Loucy (cell line): ENCODE results near the gene FLVCR2.
A peak's percentile ranks its signal among the peaks of the same experiment; 100 is the strongest.

Source experiments
- H2AFZ ChIP-seq: fragments of 200-600 bp; sonication (generic); 2 replicates; pipeline ENCODE4 v1.6.0; 2016; ENCODE audit warnings: antibody characterized with exemption, mild to moderate bottlenecking, low read length, moderate library complexity
- H3F3A ChIP-seq: fragments of 200-600 bp; 2 replicates; pipeline ENCODE4 v1.6.0; 2016; ENCODE audit warnings: antibody characterized with exemption, low read depth, mild to moderate bottlenecking
- H3K27me3 ChIP-seq: fragments of 200-600 bp; sonication (generic); 2 replicates; pipeline ENCODE4 v1.6.1; 2014; ENCODE audit warnings: low read length, mild to moderate bottlenecking; ENCODE audit not compliant: insufficient read depth, poor library complexity, severe bottlenecking
- H3K36me3 ChIP-seq: fragments of 200-600 bp; sonication (generic); 2 replicates; pipeline ENCODE4 v1.6.1; 2016; ENCODE audit warnings: low read length; ENCODE audit not compliant: insufficient read depth
- H3K4me1 ChIP-seq: fragments of 200-600 bp; sonication (generic); 2 replicates; pipeline ENCODE4 v1.5.1; 2014; ENCODE audit warnings: low read length, mild to moderate bottlenecking; ENCODE audit not compliant: insufficient read depth, poor library complexity, severe bottlenecking
- H3K4me2 ChIP-seq: fragments of 200-600 bp; sonication (generic); 2 replicates; pipeline ENCODE4 v1.6.0; 2014; ENCODE audit warnings: antibody characterized with exemption, low read length, low read depth, mild to moderate bottlenecking; ENCODE audit not compliant: poor library complexity, severe bottlenecking
- H3K4me3 ChIP-seq: fragments of 200-600 bp; sonication (generic); 2 replicates; pipeline ENCODE4 v1.5.1; 2014; ENCODE audit warnings: low read length, mild to moderate bottlenecking, mixed read lengths; ENCODE audit not compliant: poor library complexity, severe bottlenecking
- H3K79me2 ChIP-seq: fragments of 200-600 bp; sonication (generic); 2 replicates; pipeline ENCODE4 v1.6.1; 2014; ENCODE audit warnings: low read length; ENCODE audit not compliant: insufficient read depth
- H3K9ac ChIP-seq: fragments of 200-600 bp; sonication (generic); 2 replicates; pipeline ENCODE4 v1.6.0; 2014; ENCODE audit warnings: mild to moderate bottlenecking, low read depth, low read length, moderate library complexity; ENCODE audit not compliant: poor library complexity, severe bottlenecking
- H3K9me2 ChIP-seq: fragments of 200-600 bp; sonication (generic); replicated peaks from 2 replicates; pipeline ENCODE4 v1.6.1; 2016; ENCODE audit warnings: low read depth, low read length, mixed read lengths
- H3K9me3 ChIP-seq: fragments of 200-600 bp; sonication (generic); 2 replicates; pipeline ENCODE4 v1.6.1; 2014; ENCODE audit warnings: mild to moderate bottlenecking, antibody characterized with exemption, low read length, low read depth; ENCODE audit not compliant: insufficient read depth
- H4K20me1 ChIP-seq: fragments of 200-600 bp; sonication (generic); 2 replicates; pipeline ENCODE4 v1.6.0; 2014; ENCODE audit warnings: antibody characterized with exemption, low read length, mild to moderate bottlenecking; ENCODE audit not compliant: insufficient read depth, poor library complexity, severe bottlenecking
- EZH2phosphoT487 ChIP-seq: fragments of 200-600 bp; IDR thresholded peaks from 2 replicates; pipeline ENCODE4 v1.6.1; 2018; ENCODE audit warnings: antibody characterized with exemption, mild to moderate bottlenecking, moderate library complexity, borderline replicate concordance
- TF ChIP-seq, protein P1 (sequence below): fragments of 200-600 bp; sonication (generic); conservative IDR thresholded peaks from 2 replicates; pipeline ENCODE4 v1.5.1; 2014; ENCODE audit warnings: mild to moderate bottlenecking, antibody characterized with exemption, low read length

FLVCR2 gene

DNA sequence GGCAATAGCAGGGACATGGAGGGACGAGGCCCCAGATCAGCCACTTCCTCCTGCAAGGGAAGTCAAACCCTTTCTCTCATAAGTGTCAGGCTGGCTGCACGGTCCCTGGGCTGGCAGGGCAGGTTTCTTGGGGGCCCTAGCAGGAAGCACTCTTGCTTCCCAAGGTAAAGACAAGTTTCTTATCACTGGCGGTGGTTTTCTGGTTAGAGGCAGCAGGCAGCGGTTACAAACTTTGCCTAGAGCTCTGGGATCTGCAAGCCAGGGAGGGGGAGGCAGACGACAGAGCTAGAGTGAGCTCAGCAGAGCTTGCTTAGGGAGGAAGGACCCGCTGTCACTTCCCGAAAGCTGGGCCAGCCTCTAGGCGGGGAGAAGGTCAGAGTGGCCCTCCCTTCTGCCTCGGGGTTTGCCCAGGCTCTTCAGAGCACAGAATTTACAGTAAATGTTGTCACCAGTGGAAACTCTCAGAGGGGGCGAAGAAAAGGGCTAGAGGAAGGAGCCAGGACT lies 35.8 kb upstream of the FLVCR2 start:
- Histone ChIP-seq H3K36me3 (peaks cover 16% of the 10 kb centered on the region; the same call in 1 of the 2 replicates), H3K4me1 (peaks cover 21% of the 10 kb centered on the region), H3K27me3 (no peaks in the 10 kb centered on the region), H3K4me3 (peak overlapping the region; percentile 73), H3F3A (peaks cover 12% of the 10 kb centered on the region), H3K9me2 (no peaks in the 10 kb centered on the region), H3K4me2 (peak overlapping the region; percentile 88), H3K9me3 (no peaks in the 10 kb centered on the region), H2AFZ (peak overlapping the region; percentile 61), H4K20me1 (no peaks in the 10 kb centered on the region), H3K79me2 (peaks cover 11% of the 10 kb centered on the region), H3K9ac (peak overlapping the region; percentile 64)
- TF ChIP-seq EZH2phosphoT487 = no peak
- TF ChIP-seq, protein P1, sequence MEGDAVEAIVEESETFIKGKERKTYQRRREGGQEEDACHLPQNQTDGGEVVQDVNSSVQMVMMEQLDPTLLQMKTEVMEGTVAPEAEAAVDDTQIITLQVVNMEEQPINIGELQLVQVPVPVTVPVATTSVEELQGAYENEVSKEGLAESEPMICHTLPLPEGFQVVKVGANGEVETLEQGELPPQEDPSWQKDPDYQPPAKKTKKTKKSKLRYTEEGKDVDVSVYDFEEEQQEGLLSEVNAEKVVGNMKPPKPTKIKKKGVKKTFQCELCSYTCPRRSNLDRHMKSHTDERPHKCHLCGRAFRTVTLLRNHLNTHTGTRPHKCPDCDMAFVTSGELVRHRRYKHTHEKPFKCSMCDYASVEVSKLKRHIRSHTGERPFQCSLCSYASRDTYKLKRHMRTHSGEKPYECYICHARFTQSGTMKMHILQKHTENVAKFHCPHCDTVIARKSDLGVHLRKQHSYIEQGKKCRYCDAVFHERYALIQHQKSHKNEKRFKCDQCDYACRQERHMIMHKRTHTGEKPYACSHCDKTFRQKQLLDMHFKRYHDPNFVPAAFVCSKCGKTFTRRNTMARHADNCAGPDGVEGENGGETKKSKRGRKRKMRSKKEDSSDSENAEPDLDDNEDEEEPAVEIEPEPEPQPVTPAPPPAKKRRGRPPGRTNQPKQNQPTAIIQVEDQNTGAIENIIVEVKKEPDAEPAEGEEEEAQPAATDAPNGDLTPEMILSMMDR = no peak

DNA sequence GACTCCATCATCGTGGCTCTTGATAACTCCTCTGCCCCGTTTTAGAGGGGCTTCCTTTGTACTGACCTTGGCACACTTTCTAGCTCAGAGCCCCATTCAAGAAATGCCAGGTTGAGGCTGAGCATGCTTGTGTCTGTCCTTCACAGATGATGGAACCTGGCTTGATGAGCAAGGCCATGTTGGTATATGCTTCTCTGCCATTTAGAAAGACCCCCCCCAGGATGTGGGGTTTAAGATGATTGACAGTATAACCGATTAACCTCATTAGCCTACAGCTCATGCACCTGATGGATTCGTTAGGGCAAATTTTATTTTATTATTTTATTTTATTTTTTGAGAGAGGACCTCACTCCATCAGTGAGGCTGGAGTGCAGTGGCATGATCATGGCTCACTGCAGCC lies 35.2 kb upstream of the FLVCR2 start:
- Histone ChIP-seq H3K9ac (peak overlapping the region; percentile 64), H3K4me3 (peak overlapping the region; percentile 73), H3K9me2 (no peaks in the 10 kb centered on the region), H3K4me2 (peak overlapping the region; percentile 88), H3K36me3 (peaks cover 22% of the 10 kb centered on the region; the same call in 1 of the 2 replicates), H3K79me2 (peaks cover 11% of the 10 kb centered on the region), H3K9me3 (no peaks in the 10 kb centered on the region), H4K20me1 (no peaks in the 10 kb centered on the region), H3K27me3 (no peaks in the 10 kb centered on the region), H3K4me1 (peaks cover 21% of the 10 kb centered on the region), H3F3A (peaks cover 12% of the 10 kb centered on the region), H2AFZ (peak overlapping the region; percentile 61; the same call in 1 of the 2 replicates)
- TF ChIP-seq, protein P1 = no peak
- TF ChIP-seq EZH2phosphoT487 = no peak

DNA sequence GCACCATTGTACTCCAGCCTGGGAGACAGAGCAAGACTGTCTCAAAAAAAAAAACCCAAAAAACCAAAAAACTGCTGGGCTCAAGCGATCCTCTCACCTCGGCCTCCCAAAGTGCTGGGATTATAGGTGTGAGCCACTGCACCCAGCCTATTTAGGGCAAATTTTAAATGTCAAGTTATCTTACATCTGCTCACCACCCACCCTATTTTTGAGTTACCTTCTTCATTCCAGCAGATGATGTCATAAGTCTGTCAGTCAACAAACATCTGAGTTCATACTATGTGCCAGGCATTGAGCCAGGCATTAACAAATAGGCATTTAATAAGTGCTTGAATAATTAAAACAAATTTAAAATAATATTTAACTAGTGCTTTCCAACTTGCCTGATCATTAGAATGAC lies 34.6 kb upstream of the FLVCR2 start:
- Histone ChIP-seq H3K9ac (peak overlapping the region; percentile 64), H3F3A (peaks cover 12% of the 10 kb centered on the region), H3K9me2 (no peaks in the 10 kb centered on the region), H3K9me3 (no peaks in the 10 kb centered on the region), H4K20me1 (no peaks in the 10 kb centered on the region), H3K4me2 (peak overlapping the region; percentile 88), H2AFZ (no peak overlapping the region), H3K4me3 (peak overlapping the region; percentile 73), H3K27me3 (no peaks in the 10 kb centered on the region), H3K36me3 (peaks cover 26% of the 10 kb centered on the region; the same call in 1 of the 2 replicates), H3K4me1 (peaks cover 21% of the 10 kb centered on the region), H3K79me2 (peaks cover 11% of the 10 kb centered on the region)
- TF ChIP-seq EZH2phosphoT487 = no peak

DNA sequence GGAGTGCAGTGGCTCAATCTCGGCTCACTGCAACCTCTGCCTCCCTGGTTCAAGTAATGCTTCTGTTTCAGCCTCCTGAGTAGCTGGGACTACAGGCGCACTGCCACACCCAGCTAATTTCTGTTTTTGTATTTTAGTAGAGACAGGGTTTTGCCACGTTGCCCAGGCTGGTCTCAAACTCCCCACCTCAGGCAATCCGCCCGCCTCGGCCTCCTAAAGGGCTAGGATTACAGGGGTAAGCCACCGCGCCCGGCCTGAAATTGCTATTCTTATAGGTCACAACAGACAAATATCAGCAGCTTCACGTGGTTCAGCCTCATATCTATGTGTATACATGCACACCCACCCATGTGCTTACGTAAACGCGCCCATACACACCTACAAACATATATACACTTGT lies 32.5 kb upstream of the FLVCR2 start:
- no peaks in the 10 kb centered on the region for H4K20me1 ChIP-seq
- no peak overlapping the region for H3K4me3 ChIP-seq
- H3K36me3 ChIP-seq = peaks cover 26% of the 10 kb centered on the region; the same call in 1 of the 2 replicates
- H3K9me2 ChIP-seq = no peaks in the 10 kb centered on the region
- H3K4me2 ChIP-seq = no peak overlapping the region
- peaks cover 21% of the 10 kb centered on the region for H3K4me1 ChIP-seq
- no peak overlapping the region for H3K9ac ChIP-seq
- H3K27me3 ChIP-seq = no peaks in the 10 kb centered on the region
- H3F3A ChIP-seq = peaks cover 12% of the 10 kb centered on the region
- peaks cover 11% of the 10 kb centered on the region for H3K79me2 ChIP-seq
- TF ChIP-seq, protein P1 = no peak
- TF ChIP-seq EZH2phosphoT487 = no peak
- H2AFZ ChIP-seq = no peak overlapping the region
- no peaks in the 10 kb centered on the region for H3K9me3 ChIP-seq
